Measurements from ENCODE around the gene CYTH4.

CYTH4 gene

DNA sequence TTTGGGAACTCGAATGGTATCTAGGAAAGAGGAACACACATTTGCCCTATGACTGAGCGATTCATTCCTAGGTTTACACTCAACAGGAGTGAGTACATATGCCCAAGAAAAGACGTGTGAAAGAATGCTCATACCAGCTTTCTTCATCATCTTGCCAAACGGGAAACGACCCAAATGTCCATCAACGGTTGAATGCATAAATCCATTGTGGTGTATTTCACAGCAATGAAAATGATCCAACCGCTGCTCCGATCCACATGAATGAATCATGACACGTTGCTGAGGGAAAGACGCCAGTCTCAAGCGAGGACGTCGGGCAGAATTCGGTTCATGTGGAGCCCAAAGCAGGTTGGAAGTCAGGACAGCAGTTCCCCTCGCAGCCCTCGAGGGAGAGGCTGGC, 71.5 kb downstream of the CYTH4 start:
- no peak for DNase-seq

DNA sequence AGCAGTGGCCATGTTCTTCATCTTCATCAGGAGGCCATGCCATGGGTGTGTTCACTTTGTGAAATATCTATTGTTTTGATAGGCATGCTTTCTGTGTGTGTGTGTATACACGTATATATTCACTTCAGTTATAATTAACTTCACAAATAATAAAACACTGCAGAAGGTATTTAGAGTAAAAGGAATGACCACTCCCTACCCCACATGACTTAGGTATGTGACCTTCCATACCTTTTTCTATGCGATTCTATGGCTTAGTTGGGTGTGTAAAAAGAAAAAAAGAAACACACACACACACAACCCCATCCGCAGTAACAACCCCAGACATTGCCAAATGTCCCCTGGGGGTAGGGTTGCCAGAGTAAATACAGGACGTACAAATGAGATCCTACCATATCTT, 72.0 kb downstream of the CYTH4 start:
- no peak for DNase-seq

DNA sequence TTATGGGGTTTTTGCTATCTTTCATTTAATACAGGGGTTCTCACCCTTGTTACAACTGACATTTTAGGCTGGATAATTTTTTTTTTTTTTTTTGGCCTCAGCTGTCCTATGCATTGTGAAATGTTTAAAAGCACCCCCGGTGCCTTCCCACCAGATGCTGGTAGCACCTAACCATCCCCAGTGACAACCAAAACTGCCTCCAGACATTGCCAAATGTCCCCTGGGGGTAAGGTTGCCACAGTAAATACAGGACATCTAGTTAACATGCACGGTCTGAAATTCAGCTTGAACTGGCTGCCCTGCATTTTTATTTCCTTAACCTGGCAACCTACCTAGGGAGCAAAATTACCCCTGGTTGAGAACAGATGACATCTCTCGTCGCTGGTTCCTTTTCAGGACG, 72.4 kb downstream of the CYTH4 start:
- no peak for DNase-seq

DNA sequence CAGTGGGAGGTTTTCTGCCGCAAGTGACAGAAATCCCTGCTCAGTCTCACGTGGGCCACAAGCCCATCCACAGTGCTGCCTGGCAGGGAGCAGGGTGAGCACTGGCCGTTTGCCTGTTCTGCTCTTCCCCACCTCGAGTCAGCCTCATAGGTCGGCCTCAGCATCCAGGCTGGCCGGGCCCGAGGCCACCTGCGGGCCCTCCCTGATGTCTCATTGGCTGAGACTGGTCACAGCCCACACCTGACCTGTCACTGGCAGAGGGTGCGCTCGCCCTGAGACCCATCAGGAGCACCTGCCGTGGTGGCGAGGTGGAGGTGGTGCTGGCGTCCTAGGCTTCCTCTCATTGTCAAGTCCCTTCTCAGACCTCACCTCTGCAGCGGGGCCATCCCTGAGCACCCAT, 72.9 kb downstream of the CYTH4 start:
- no peak for DNase-seq

DNA sequence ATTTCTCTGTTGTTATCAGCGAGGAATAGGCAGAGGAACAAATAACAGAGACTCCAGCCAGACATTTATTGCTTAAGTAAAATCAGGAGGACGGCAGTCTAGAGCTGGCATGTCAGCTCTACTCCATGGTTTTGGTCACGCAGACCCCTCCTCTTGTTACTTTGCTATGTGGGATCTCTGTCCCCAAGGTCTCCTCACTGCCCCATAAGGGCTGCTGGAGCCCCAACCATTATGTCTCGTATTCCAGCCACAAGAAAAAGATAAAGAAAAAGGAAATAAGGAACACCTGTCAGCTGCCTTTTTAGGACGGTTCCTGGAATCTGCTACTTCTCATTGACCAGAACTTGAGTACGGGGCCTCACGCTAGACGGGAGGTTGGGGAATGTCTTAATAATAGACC, 74.6 kb downstream of the CYTH4 start:
- no peak for DNase-seq

DNA sequence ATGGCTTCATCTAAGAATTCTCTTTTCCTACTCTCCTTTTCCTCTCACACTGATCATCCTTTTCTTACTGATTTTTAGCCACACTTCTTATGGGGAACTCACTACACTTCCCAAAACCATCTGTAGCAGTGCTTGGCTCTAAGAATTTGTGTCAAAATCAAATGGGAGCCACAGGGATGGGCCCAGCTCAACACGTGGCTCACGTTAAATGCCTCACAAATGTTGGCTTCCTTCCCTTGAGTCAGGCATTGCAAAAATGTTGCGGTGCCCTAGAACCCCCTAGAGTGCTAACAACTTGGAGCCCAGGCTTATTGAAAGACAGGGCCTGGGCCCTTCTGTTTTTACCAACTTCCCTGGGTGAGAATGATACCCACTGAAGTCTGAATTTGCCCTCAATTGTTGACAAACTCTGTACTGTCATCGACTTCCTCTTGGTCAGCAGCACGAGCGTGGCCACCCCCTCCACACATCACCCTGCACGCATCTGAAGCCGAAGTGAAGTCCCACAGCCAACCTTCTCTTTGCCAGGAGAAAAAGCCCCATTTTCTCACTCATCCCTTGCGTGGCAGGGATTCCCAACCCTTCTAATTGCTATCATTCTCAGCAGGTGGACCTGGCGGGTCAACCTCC, 75.3 kb downstream of the CYTH4 start:
- no peak for DNase-seq

DNA sequence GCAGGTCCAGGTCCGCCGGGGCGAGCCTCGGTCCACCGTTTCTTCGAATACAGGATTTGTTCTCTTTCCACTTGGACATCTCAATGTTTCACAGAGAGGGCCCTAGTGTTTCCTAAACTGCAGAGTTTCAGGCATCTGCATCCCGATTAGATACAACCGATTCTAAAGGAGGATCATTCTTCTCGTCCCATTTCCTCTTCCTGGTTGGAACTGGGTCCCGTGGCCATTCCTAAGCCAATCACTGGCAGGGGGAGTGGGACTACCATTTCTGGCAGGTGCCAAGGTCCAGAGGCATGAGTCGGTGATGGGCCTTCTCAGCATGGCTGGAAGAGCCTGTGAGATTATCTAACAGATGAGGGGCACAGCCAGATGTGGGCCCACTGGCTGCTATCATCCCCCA, 76.1 kb downstream of the CYTH4 start:
- DNase-seq, result no peak

DNA sequence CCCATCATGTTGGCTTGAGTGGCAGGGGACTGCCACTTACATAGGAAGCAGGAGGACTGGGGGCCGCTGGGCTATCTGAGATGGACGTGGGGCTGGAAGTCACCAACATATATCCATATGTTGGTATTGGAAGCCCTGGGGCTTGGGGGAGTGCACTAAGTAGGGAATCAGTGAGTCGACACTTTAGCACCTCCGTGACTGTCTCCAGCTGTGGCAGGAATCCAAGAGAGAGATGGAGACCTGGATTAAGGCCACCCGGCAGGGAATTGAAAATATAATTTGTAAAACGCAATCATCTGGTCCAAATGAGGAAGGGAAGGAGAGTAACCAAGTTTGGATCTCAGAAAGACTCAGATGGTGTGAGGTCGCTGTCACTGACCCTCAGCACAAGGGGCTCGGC, 76.6 kb downstream of the CYTH4 start:
- DNase-seq, result no peak

DNA sequence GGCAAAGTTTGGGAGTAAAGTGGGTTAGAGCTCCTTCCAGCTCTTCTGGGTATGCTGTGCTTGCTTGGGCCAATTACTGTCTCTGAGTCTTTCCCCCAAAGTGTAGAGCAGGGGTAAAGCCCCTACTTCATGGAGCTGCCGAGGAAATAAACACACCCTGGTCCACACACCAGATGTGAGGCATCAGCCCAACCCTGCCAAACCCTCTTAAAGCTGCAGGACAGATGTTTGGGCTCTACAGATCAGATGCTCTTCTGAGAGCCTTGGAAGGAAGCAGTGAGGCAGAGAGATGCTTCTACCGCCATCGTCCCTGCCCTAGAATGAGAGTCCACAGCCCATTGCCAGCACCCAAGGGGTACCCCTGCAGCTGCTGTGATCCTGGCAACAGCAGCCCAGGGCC, 80.3 kb downstream of the CYTH4 start:
- no peak for DNase-seq

DNA sequence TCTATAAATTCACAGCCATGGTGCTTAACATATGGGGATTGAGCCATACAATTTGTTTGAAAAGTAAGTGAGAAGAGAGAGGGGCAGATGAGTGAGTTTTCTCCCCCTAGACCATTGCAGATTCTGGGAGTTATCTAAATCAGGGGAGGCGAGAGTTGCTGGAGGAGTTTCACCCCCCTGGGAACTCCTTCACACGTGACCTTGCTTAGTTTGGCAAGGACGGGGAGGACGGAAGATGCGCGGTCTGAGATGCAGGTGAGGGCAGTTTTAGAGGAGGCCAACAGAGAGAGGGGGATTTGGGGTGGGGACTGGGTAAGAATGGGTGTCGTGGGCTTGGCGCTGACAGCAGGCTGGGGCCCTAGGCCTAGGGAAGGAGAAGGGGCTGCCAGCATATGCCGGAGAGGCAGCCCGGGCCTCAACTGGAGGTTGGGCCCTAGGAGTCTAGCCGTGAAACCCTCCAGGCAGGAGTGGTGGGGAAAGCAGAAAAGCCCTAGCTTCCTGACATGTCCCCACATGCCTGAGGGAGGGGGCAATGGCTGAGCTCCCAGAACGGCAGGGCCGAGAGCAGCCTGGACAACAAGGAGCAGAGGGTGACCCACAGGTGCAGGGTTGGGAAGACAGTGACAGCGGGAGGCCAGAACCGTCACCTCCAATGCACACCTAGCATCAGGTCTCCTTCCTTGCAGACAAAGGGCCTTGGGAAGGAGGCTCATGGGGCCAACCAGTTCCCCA, 81.1 kb downstream of the CYTH4 start:
- DNase-seq, result no peak
